DOHH2 (cell line): ENCODE data around the gene C14orf132.

Experiments
- H3F3A ChIP-seq: fragments of 200-600 bp; sonication (generic), shearing (Covaris generic); 2 replicates; pipeline ENCODE4 v1.6.0; 2016; ENCODE audit warnings: antibody characterized with exemption, mild to moderate bottlenecking; ENCODE audit not compliant: control insufficient read depth, insufficient read depth
- H3K27ac ChIP-seq: fragments of 200-600 bp; sonication (generic); 2 replicates; pipeline ENCODE4 v1.5.1; 2014; ENCODE audit warnings: low read depth, mild to moderate bottlenecking, low read length, moderate library complexity
- H3K27me3 ChIP-seq: fragments of 200-600 bp; sonication (generic); 2 replicates; pipeline ENCODE4 v1.6.1; 2014; ENCODE audit warnings: mild to moderate bottlenecking, low read length, mixed read lengths; ENCODE audit not compliant: control insufficient read depth
- H3K36me3 ChIP-seq: fragments of 200-600 bp; sonication (generic); 2 replicates; pipeline ENCODE4 v1.6.1; 2014; ENCODE audit warnings: mild to moderate bottlenecking, low read length, moderate library complexity, mixed read lengths; ENCODE audit not compliant: control insufficient read depth
- H3K4me1 ChIP-seq: fragments of 200-600 bp; sonication (generic); 2 replicates; pipeline ENCODE4 v1.6.1; 2014; ENCODE audit warnings: mild to moderate bottlenecking, low read length, mixed read lengths; ENCODE audit not compliant: control insufficient read depth
- H3K4me2 ChIP-seq: fragments of 200-600 bp; sonication (generic); 2 replicates; pipeline ENCODE4 v1.6.0; 2014; ENCODE audit warnings: mild to moderate bottlenecking, low read length, moderate library complexity
- H3K4me3 ChIP-seq: fragments of 200-600 bp; sonication (generic); 2 replicates; pipeline ENCODE4 v1.5.1; 2014; ENCODE audit warnings: mild to moderate bottlenecking, low read length, mixed read lengths
- H3K79me2 ChIP-seq: fragments of 200-600 bp; sonication (generic); 2 replicates; pipeline ENCODE4 v1.6.1; 2014; ENCODE audit warnings: mild to moderate bottlenecking, low read length, mixed read lengths; ENCODE audit not compliant: control insufficient read depth
- H3K9me2 ChIP-seq: fragments of 200-600 bp; sonication (generic); replicated peaks from 2 replicates; pipeline ENCODE4 v1.6.1; 2014; ENCODE audit warnings: mild to moderate bottlenecking, low read length, mixed read lengths; ENCODE audit not compliant: control insufficient read depth
- H3K9me3 ChIP-seq: fragments of 200-600 bp; sonication (generic); 2 replicates; pipeline ENCODE4 v1.6.1; 2014; ENCODE audit warnings: antibody characterized with exemption, low read length, mixed read lengths; ENCODE audit not compliant: control insufficient read depth, insufficient read depth
- H4K20me1 ChIP-seq: fragments of 200-600 bp; sonication (generic); 2 replicates; pipeline ENCODE4 v1.6.0; 2014; ENCODE audit warnings: low read depth, mild to moderate bottlenecking, antibody characterized with exemption, low read length, moderate library complexity; ENCODE audit not compliant: control insufficient read depth, insufficient read depth
- CTCF ChIP-seq: fragments of 200-600 bp; sonication (generic); IDR thresholded peaks from one replicate; pipeline ENCODE4 v1.5.1; 2014; ENCODE audit warnings: antibody characterized with exemption, mild to moderate bottlenecking, low read depth, low read length; ENCODE audit not compliant: poor library complexity, severe bottlenecking
- EZH2phosphoT487 ChIP-seq: fragments of 200-600 bp; sonication (generic); IDR thresholded peaks from 2 replicates; pipeline ENCODE4 v1.6.1; 2017; ENCODE audit warnings: borderline replicate concordance, mild to moderate bottlenecking, antibody characterized with exemption, low read length, moderate library complexity, mixed read lengths

C14orf132 gene

GRCh38 chr14:96126339-96126782 lies 87.2 kb downstream of the C14orf132 start:
- 0 out of 2 replicates have a peak, but pooled peaks cover 2% of the 10 kb centered on the region for H3K27me3 ChIP-seq
- no peak overlapping the region for H3K27ac ChIP-seq
- no peaks in the 10 kb centered on the region for H3K9me2 ChIP-seq
- no peaks in the 10 kb centered on the region for H3K36me3 ChIP-seq
- no peaks in the 10 kb centered on the region for H3K79me2 ChIP-seq
- TF ChIP-seq CTCF (no peak), EZH2phosphoT487 (no peak)
- no peaks in the 10 kb centered on the region for H4K20me1 ChIP-seq
- H3K4me1 ChIP-seq, result peaks cover 21% of the 10 kb centered on the region
- no peaks in the 10 kb centered on the region for H3F3A ChIP-seq
- H3K4me2 ChIP-seq, result peak overlapping the region; percentile 51
- no peaks in the 10 kb centered on the region for H3K9me3 ChIP-seq
- peak overlapping the region; percentile 9 for H3K4me3 ChIP-seq

- Histone ChIP-seq H4K20me1 (no peaks in the 10 kb centered on the region), H3K36me3 (no peaks in the 10 kb centered on the region), H3K27ac (no peak overlapping the region), H3F3A (no peaks in the 10 kb centered on the region), H3K4me3 (peak overlapping the region; percentile 9), H3K27me3 (0 out of 2 replicates have a peak, but pooled peaks cover 2% of the 10 kb centered on the region), H3K4me2 (peak overlapping the region; percentile 51), H3K9me3 (no peaks in the 10 kb centered on the region), H3K79me2 (no peaks in the 10 kb centered on the region), H3K9me2 (no peaks in the 10 kb centered on the region), H3K4me1 (peaks cover 24% of the 10 kb centered on the region)
- TF ChIP-seq EZH2phosphoT487 (no peak), CTCF (no peak)
Measured at GRCh38 chr14:96126783-96127271, 87.7 kb downstream of the C14orf132 start.

- no peaks in the 10 kb centered on the region for H4K20me1 ChIP-seq
- H3K4me2 ChIP-seq, result no peak overlapping the region
- 0 out of 2 replicates have a peak, but pooled peaks cover 7% of the 10 kb centered on the region for H3K27me3 ChIP-seq
- no peak overlapping the region for H3K27ac ChIP-seq
- H3K9me2 ChIP-seq, result no peaks in the 10 kb centered on the region
- H3K79me2 ChIP-seq, result no peaks in the 10 kb centered on the region
- TF ChIP-seq EZH2phosphoT487, result no peak
- no peak for TF ChIP-seq CTCF
- peaks cover 26% of the 10 kb centered on the region for H3K4me1 ChIP-seq
- no peak overlapping the region for H3K4me3 ChIP-seq
- H3K9me3 ChIP-seq, result no peaks in the 10 kb centered on the region
- H3K36me3 ChIP-seq, result no peaks in the 10 kb centered on the region
- no peaks in the 10 kb centered on the region for H3F3A ChIP-seq
Measured at GRCh38 chr14:96129128-96129736, 90.1 kb downstream of the C14orf132 start.
